GM19043 (cell line): ENCODE data around the gene NFKBIL1.
"Not testable (repeated sequence)": the region's sequence is repeated elsewhere in the genome, so short reads cannot be mapped to it uniquely, and the experiment has no call there.

ENCODE experiments used
- ATAC-seq: cut with Tn5 transposase; IDR thresholded peaks from one replicate; pipeline ENCODE4 v1.9.1; 2021; ENCODE audit warnings: low read depth; ENCODE audit not compliant: unreplicated experiment

NFKBIL1 gene, protein sequence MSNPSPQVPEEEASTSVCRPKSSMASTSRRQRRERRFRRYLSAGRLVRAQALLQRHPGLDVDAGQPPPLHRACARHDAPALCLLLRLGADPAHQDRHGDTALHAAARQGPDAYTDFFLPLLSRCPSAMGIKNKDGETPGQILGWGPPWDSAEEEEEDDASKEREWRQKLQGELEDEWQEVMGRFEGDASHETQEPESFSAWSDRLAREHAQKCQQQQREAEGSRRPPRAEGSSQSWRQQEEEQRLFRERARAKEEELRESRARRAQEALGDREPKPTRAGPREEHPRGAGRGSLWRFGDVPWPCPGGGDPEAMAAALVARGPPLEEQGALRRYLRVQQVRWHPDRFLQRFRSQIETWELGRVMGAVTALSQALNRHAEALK

DNA sequence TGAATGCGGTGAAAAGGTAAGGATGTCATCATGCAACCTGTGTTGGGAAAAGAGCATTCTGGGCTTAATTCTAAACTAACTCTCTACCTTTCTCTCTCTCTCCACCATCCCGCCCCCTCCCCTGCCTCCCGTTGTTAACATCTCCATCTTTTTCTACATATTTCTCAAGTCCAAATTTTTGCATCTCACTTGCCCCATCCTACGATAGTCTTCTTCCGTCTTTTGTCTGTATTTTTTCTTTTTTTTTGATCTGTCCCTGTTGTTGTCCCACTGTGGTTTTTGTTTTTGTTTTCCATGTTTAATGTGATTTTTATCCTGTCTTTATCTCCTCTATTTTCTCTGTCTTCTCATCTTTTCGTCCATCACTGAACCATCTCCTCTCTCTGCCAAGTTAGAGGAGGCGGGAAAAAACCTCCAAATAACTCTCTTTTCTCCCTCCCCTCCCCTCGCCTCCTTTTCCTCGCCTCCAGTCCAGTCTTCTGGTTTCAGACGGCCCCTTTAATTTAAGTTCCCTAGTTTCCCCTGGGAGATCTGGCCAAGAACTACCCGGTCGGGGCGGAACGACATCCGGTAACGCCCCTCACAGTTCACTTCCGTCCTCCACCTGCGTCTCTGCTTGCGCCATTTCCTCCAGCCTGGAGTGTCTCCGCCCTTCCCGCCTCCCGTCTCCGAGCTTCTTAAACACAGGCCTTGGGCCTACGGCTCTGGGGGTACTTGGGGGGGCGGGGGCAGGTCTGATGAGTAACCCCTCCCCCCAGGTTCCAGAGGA lies at the start of gene NFKBIL1:
TSS of gene NFKBIL1 (plus strand) at position 651 of the 769 bp plus-strand sequence. CDS start at position 738, 87 bp downstream.
- ATAC-seq: no peak

- no peak for ATAC-seq
These were observed 48.7 kb upstream of the NFKBIL1 start for GRCh38 chr6:31498748-31499147.

DNA sequence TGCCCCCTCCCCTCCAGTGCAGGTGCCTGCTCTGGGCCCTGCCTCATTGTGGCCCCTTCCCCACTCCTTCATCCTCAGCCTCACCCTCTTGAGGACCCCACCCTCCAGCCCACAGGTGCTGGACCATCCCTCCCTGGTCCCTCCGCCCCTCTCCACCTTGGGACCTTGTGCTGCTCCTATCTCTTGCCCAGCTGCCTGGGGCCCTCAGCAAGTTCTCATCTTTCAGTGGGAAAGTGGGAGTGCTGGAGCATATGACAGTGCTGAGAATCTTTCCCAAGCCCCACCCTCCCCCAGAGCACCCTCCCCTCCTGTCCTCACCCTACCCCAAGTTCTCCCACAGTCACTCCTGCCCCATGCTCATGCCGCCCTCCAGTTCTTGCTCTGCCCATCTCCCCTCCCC lies 47.8 kb upstream of the NFKBIL1 start:
- ATAC-seq: not testable (repeated sequence)

- no peak for ATAC-seq
These were observed 44.8 kb upstream of the NFKBIL1 start for GRCh38 chr6:31502586-31502985.

DNA sequence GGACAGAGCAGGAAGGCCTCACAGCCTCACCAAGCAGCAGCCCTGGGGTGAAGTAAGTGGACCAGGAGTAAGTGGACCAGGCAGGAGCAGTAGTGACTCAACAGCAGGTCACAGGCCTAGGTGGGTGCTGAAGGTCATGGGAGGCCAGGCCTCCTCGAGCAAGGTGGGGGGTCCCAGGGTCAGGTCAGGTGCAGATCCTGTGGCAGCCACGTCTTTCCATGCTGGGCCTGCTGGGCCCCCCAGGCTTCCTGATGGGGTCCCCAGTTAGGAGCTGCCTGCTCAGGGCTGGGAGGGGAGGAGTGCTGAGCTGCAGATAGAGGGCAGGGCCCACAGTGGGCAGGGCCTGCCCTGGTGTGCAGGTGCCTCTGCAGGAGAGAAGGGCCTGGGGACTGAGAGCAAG lies 38.4 kb upstream of the NFKBIL1 start:
- ATAC-seq: not testable (repeated sequence)

DNA sequence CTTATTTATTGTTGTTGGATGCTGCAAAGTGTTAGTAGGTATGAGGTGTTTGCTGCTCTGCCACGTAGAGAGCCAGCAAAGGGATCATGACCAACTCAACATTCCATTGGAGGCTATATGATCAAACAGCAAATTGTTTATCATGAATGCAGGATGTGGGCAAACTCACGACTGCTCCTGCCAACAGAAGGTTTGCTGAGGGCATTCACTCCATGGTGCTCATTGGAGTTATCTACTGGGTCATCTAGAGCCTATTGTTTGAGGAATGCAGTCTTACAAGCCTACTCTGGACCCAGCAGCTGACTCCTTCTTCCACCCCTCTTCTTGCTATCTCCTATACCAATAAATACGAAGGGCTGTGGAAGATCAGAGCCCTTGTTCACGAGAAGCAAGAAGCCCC lies 37.4 kb upstream of the NFKBIL1 start:
- ATAC-seq: no peak

DNA sequence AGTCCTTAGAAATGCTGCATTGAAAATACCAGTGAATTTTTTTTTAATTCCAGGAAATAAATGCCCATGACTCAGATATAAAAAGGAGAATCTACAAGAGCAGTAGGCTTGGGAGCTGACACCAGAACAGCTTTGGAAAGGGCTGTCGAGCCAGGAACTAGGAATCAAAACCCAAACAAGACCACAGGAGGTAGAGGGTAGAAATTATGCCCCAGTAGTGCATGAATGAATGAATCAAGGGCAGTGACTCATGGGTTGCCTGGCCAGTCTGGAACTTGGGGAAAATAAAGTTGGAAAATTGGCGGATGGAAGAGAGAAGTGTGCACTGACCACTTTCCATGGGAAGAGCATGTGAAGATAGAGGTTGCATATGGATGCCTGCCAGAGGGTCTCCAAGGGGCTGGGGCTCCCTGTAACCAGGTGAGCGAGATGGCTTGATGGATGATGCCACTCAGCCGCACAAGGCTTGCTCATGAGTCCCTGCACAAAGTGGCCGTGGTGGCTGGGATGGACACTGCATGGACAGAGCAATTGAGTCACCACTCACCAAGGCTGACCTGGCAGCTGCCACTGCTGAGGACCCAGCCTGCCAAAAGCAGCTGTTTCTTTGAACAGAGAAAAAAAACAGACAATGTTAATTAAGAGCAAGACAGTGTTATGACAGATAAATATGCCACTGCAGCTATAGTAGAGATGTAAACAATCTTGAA lies 33.8 kb upstream of the NFKBIL1 start:
- ATAC-seq: no peak

GRCh38 chr6:31521835-31522234 lies 25.6 kb upstream of the NFKBIL1 start:
- ATAC-seq: no peak

DNA sequence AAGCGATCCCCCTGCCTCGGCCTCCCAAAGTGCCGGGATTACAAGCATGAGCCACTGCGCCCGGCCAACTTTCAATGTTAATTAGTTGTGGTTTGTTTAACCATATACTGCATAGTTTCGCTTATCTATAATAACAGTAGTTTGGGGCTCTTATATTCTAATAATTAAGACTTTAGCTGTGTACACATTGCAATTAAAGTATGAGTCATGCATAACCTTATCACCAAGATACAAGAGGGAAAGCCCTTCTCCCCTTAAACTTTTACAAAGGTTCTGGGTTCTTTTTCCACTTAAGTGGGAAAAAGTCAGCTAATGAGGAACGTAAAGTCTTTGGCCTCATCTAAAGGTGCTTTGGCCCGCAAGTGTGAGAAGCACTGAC lies 21.9 kb upstream of the NFKBIL1 start:
- ATAC-seq: no peak

DNA sequence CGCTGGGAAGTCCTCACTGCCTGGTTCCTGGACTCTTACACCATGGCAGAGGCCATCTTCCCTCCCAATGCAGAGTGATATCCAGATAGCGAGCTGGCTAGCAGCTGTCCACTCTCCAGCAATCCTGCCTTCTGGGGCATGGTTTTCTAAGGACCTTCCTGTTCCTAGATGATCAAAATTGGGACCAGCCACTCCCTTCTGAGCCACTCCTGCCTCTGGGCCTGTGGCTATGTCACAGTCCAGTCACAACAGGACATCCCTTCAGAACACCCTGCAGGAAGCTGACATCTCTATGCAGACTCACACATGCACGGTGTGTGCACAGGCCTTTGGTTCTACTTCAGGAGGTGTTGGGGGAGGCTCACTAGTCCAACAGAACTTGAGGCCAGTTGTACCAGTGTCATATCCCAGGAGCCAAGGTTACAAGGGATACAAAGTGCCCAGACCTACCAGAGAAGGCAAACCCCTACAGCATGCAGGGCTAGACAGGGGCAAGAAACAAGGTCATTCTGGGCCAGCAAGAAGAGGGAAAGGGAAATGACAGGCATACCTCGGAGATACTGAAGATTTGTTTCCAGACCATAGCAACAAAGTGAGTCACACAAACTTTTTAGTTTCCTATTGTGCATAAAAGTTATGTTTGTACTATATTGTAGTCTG lies 21.3 kb upstream of the NFKBIL1 start:
- no peak for ATAC-seq

- ATAC-seq: no peak
These were observed 19.1 kb upstream of the NFKBIL1 start for GRCh38 chr6:31528307-31528777.

- ATAC-seq: no peak
These were observed 18.5 kb upstream of the NFKBIL1 start, which contains the start of gene MCCD1 for GRCh38 chr6:31528821-31529328. TSS of gene MCCD1 (plus strand) at chr6:31528962. CDS start at chr6:31529015, 53 bp downstream.

GRCh38 chr6:31529329-31530150 lies 17.9 kb upstream of the NFKBIL1 start:
- ATAC-seq: no peak

DNA sequence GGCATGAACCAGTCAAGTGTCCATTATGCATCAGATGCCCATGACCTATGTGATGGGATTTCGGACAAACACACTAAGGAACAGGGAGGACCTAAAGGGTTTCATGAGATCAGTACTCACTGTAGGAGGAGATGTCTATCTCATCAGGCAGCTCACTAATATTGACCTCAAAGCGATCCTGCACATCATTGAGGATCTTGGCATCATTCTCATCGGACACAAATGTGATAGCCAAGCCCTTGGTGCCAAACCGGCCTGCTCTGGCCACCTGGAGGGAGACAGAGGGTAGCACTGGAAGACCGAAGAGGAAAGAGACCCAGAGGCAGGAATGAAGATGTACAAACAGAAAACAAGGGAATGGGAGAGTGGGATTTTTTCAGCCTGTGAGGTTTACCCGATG lies 16.7 kb upstream of the NFKBIL1 start:
- ATAC-seq: no peak

DNA sequence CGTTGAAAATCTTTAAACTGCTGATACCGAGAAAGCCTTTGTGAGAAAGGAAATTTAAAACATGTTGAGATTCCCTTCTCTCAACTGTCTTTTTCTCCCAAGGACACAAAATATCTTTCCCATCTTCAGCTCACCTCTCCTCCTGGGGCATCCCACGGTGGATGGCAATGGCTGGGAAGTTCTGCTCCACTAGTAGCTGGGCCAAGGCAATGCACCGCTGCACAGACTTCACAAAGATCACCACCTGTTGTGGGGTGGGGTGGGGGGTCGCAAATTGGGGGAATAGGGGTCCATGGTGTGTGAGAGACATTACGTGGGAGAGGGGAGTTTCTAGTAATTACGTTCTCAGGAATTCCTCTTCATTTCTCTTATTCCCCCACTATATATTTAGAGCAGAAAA lies 16.2 kb upstream of the NFKBIL1 start:
- ATAC-seq: no peak

DNA sequence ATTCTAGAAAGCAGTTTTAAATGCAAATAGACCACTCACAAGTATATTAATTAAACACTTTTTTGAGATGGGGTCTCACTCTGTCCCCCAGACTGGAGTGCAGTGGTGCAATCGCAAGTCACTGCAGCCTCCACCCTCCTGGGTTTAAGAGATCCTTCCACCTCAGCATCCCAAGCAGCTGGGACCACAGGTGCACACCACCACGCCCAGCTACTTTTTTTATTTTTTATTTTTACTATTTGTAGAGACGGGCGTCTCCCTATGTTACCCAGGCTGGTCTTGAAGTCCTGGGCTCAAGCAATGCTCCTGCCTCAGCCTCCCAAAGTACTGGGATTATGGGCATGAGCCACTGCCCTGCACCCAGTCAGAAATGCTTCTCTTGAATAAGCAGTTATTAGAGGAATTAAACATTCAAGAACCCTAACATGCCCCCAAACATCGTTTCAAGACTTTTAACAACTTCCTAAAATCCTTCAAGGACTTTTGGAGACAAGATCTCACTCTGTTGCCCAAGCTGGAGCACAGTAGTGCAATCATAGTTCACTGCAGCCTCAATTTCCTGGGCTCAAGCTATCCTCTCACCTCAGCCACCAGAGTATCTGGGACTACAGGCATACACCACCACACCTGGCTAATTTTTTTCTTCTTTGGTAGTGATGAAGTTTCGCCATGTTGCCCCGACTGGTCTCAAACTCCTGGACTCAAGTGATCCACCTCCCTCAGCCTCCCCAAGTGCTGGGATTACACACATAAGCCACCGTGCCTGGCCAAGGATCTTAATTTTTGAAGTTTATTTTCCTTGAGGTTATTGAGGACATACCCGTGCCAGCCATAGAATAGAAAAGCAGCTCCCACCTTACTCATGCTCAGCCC lies 15.4 kb upstream of the NFKBIL1 start:
- no peak for ATAC-seq

- ATAC-seq: no peak
These were observed 14.6 kb upstream of the NFKBIL1 start for GRCh38 chr6:31532644-31533454.

GRCh38 chr6:31533455-31533841 lies 14.0 kb upstream of the NFKBIL1 start:
- ATAC-seq: no peak
